ACHN (cell line): ENCODE results near the gene RLBP1.

ENCODE experiments used
- DNase-seq: peaks from one replicate; pipeline ENCODE4 v3.0.0-alpha.2; 2015
- in situ Hi-C: cut with HindIII; loops from 2 replicates; pipeline ENCODE4 v1.10.0; 2017; ENCODE audit warnings: low sequenced_read_pairs, low pct_ligation_motif_present, low pct_unique_long_range_greater_than_20kb

The RLBP1 gene

DNA sequence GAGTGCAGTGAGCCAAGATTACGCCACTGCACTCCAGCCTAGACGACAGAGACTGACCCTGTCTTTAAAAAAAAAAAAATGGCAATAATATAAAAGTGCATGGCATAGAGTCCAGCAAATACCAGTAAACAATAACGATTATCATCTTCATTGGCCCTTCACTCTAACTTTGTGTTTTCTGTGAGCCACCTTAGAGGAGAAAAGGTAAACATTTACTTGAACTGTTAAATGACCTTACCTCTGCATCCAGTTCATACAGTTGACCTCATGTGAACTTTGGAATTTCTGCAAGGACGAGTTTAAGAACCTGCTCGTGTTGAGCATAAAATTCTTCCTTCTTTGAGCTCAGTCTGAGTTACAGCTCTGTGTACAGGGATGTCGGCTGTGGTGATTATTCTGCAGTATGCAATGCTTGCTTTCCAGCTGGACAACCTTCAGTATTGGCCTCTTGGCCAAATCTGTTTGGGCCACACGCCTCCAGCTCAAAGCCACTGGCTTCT, 56.6 kb downstream of the RLBP1 start:
- DNase-seq = no peak
- in situ Hi-C loops = no loop called here

DNA sequence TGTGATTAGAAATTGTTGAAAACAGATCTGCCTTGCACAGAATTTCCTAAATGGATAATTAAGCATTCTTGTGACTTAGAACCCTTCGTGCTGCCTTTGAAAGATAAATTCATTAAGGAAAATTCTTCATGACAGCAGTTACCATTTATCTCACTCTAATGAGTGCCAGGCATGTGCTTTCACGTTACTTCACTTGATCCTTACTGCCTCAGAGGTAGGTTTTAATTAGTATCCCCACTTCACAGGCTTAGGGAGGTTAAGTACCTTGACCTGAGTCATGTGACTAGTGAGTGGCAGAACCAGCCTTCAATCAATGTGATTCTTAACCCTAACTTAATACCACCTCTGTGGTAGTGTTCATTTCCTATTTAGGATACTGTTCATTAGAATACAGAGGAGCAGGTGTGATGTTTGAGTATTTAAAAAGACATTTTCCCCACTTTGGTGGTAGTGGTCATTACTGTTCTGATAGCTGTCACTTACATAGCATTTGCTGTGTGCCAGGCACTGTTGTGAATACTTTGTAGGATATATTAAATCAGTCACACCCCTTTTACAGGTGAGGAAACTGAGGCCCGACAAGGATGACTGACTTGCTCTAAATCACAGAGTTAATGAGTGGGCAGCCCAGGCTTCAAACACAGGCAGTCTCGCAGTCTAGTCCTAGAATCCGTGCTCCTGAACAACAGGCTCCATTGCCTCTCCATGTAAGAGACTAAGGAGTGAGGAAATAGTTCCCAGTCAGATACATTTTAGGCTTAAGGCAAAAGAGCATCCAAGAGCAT, 57.9 kb downstream of the RLBP1 start:
- DNase-seq = no peak
- in situ Hi-C loops = no loop called here

DNA sequence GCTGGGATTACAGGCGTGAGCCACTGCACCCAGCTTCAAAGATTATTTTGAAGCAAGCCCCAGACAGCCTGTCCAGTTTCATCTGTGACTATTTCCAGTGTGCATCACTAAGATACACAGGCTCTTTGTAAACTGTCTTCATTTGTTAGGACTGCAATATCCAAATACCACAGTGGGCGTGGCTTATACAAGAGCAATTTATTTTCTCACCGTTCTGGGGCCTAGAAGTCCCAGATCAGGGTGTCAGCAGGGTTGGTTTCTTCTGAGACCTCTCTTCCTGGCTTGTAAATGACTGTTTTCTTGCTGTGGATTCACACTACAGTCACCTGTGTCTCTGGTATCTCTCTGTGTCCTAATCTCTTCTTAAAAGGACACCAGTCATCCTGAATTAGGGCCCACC, 59.7 kb downstream of the RLBP1 start:
- DNase-seq = no peak
- in situ Hi-C loops = no loop called here
